Fibroblast of skin of back (primary cell): Measurements from ENCODE around the gene AXDND1.
"Not testable (repeated sequence)": the region's sequence is repeated elsewhere in the genome, so short reads cannot be mapped to it uniquely, and the experiment has no call there.

Experiments
- DNase-seq: peaks from one replicate; pipeline ENCODE4 v3.0.0-alpha.2; 2013

AXDND1 gene

DNA sequence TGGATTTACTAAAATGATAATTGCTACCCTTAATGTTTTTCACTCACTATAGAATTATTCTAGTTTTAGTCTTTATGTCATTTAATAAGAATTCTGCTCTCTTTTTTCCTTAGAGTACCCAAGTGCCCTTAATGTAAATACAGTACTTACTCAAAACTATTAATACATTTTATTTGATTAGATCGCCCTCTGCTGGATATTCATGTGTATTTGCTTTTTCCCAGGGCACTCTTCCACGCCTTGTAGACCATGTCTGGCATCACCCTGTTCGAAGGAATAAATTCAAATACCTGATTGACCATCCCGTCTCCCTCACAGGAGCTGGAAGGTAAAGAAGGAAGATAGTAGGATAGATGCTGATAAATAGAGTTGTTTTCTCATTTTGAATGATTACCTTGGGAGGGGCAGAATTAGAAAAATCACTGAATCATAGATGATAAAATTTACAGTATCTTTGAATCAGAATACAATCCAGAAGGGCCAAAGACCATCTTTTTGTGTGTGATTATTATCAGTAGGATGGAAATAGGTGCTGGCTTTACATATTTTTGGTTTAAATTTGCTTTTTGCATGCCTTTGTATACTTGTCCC is 4.1 kb downstream of the AXDND1 start:
- DNase-seq, result peak; percentile 70

DNA sequence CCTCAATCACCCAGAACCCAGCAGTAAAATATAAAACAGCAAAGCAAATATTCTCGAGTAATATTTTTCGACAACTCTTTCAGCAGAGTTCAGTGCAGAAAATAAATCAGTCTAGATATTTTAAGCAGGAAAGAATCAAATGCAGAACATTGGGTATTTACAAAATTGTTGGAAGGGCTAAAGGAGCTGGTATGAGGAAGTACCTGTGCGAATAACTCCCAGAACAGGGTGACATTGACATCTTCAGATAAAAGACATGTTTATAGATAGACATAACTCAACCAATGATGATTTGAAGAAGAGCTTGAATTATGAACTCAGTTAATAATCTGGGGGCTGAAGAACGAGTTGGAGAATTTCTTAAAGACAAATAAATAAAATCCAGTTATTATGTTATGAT is 6.4 kb downstream of the AXDND1 start:
- no peak for DNase-seq

DNA sequence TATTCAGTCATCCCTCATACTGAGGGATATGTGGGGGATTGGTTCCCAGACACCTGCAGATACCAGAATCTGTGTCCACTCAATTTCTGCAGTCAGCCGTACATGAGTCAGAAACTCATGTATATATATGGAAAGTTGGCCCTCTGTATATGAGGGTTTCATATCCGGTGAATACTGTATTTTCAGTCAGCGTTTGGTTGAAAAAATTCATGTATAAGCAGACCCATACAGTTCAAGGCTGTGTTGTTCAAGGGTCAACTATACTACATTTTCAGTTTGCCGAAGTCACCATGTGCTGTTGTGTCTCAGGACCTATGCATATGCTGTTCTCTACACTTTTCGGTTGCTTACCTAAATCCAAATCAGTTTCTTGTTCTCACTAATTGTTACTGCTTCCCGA is 10.5 kb downstream of the AXDND1 start:
- no peak for DNase-seq

DNA sequence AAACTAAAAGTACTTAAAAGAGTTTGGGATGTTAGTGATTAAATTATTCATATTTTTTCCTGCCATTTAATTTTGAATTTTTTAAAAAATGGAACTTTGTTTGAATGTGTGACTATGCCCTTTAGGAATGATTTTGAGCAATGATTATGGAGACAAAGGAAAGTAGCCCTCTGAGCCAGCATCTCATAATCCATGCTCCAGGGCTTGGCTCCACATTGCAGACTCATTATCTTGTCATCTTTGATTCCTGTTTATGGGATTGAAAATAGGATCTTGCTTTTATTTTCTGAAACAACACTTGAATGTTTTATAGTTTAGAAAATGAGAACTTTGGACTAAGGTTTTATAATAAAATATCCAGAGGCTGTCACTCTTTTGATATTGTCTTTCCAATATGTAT is 14.5 kb downstream of the AXDND1 start:
- DNase-seq, result peak; percentile 11

DNA sequence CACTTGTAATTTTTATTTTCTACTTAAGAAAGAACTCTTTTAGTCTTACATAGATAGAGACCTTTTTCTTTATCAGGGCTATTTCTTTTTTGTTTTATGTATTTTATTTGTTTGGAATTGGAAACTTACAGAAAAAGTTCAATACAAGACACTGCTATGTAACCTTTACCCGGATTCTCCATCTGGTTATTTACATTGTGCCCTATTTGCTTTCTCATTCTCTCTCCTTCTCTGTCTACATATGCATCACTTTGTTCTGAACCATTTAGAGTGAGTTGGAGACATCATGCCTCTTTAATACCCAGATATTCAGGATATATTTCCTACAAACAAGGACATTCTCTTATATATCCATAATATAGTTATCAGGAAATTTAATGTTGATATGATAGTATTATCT is 18.3 kb downstream of the AXDND1 start:
- no peak for DNase-seq

DNA sequence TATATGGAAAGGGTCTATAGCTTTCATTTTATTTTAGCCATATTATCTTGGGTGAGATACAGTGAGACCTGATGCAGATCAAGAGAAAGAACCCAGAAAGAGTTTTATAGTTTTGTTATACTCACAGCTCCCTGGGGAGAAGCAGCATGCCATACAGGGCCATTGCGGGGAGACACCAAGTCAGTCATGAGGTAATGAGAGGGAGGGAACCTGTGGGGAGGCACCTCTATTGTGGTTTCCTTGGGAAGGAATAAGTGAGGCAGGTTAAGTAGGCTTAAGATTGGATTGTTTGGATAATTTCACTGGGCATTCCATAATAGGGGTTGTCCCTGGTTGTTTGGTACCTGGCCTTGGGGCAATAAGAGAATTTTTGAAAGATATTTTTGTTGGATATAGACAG is 19.7 kb downstream of the AXDND1 start:
- DNase-seq, result no peak

DNA sequence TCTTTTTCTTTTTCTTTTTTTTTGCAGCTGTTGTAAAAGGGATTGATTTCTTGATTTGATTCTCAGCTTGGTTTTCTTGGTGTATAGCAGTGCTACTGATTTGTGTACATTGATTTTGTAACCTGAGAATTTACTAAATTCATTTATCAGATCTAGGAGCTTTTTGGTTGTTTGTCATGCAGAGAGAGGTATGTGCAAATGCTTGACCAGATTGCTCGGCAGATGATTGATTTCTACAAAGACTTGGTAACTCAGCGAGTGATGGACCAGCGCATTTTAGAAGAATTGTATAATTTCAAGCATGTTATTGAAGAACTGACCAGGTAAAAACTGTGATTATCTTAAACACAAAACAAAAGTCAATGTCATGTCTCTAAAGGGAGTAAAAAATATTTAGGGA is 27.9 kb downstream of the AXDND1 start:
- no peak for DNase-seq

DNA sequence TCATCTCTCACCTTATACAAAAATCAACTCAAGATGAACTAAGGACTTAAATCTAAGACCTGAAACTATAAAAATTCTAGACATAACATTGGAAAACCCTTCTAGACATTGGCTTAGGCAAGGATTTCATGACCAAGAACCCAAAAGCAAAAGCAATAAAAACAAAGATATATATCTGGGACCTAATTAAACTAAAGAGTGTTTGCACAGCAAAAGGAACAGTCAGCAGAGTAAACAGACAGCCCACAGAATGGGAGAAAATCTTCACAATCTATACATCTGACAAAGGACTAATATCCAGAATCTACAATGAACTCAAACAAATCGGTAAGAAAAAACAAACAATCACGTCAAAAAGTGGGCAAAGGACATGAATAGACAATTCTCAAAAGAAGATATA is 33.6 kb downstream of the AXDND1 start:
- DNase-seq, result not testable (repeated sequence)

DNA sequence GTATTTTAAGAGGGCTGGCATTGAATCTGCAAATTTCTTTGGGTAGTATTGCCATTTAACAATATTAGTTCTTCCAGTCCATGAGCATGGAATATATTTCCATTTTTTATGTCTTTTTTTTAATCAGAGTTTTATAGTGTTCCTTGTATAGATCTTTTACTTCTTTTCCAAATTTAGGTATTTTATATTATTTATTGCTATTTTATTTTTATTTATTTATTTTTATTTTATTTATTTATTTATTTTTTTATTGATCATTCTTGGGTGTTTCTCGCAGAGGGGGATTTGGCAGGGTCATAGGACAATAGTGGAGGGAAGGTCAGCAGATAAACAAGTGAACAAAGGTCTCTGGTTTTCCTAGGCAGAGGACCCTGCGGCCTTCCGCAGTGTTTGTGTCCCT is 52.0 kb downstream of the AXDND1 start:
- not testable (repeated sequence) for DNase-seq

DNA sequence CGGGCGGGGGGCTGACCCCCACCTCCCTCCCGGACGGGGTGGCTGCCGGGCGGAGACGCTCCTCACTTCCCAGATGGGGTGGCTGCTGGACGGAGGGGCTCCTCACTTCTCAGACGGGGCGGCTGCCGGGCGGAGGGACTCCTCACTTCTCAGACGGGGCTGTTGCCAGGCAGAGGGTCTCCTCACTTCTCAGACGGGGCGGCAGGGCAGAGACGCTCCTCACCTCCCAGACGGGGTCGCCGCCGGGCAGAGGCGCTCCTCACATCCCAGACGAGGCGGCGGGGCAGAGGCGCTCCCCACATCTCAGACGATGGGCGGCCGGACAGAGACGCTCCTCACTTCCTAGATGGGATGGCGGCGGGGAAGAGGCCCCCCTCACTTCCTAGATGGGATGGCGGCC is 52.9 kb downstream of the AXDND1 start:
- not testable (repeated sequence) for DNase-seq

DNA sequence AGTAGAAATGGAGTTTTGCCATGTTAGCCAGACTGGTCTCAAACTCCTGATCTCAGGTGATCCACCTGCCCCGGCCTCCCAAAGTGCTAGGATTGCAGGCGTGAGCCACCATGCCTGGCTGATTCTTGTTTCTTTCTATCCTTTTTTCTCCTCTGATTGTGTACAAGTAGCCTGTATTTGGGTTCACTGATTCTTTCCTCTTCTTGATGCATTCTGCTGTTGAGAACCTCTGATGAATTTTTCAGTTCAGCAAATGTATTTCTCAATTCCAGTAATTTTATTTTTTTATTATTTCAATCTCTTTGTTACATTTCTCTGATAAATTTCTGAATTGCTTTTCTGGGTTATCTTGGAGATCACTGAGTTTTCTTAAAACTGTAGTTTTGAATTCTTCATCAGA is 58.8 kb downstream of the AXDND1 start:
- DNase-seq, result no peak

DNA sequence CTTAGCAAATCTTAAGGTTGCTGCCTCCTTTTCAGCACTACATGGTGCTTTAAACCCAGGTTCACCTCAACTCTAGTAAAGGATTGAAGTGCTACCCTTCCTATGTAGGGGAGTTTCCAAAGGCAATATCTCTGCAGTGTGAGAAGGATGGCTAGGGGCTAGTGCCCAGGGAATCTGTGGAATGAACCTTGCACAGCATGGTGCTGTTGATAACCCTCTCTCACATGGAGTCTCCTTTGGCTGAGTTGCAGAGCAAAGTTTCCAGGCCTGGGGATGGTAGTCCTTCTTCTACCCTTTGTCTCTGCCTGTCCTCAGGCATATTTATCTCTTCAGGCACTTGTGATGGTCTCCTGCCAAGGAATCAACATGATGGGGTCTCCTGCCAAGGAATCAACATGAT is 59.4 kb downstream of the AXDND1 start:
- DNase-seq, result no peak

DNA sequence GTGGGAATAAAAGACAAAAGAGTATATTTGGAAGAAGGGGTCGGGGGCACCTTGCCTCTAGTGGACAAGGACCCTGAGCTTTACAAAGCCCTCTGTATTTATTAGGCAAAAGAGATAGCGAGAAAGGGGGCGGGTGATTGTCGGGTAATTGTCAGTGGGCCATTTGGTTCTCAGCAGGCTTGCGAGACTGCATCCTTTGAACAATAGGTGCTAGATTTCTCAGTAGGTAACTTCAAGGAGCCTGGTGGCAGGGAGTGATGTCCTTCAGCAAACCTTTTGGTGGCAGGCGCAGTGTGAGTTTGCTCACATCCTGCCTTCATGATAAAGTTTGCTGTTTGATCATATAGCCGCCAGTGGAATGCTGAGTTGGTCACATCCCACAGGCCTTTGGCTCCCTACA is 71.4 kb downstream of the AXDND1 start:
- no peak for DNase-seq

DNA sequence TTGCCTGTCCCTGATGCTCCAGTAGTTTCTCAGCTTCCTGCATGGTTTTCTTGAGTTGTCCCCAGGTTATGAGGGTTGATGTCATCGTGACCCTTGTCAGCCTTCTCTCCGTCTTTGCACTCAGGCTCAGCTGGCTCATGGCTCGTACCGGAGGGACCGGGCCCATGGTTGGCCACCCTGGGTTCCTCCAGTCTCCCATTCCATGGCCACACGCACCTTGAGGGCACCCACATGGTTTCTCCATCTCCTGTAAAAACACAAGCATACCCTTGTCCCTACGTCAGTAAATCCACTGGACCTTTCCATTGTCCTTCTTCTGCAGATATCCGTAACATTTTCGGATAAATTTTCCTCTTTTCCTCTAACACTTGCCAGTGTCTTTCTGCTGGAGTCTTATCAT is 73.9 kb downstream of the AXDND1 start:
- DNase-seq, result not testable (repeated sequence)

DNA sequence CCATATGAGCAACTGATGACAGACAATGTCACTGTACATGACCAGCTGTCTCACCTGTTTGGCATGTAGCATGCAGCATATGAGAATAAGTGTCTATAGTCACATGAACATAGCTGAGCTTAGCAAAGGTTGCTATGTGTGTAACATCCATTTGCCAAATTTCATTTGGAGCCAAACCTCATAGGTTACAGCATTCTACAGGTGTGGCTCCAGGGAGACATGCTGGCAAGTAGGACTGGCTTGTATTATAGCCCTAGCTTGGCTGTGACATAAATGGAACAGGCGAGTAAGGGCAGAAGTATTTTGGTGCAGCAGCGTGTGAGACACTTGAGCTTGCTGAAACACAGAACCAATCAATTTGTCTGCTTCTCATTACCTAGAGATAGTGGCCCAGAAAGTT is 74.5 kb downstream of the AXDND1 start:
- not testable (repeated sequence) for DNase-seq

DNA sequence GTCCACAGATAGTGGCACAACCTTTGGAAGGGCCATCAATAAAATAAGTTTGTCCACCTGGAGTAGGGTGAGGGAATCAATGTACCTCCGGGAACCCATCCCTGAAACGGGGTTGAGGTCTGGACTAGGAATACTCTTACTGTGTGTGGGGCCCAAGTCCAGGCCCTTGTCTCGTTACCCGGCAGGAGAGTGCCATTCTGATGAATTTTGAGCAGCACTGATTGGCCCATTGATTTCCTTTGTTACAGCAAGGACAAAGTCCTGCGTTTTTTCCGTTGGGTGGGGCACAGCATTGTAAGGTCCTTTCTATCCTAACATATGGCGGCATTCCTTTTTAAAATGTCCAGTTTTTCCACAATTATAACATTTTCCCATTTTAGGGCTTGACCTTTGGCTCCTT is 75.2 kb downstream of the AXDND1 start:
- DNase-seq, result no peak

DNA sequence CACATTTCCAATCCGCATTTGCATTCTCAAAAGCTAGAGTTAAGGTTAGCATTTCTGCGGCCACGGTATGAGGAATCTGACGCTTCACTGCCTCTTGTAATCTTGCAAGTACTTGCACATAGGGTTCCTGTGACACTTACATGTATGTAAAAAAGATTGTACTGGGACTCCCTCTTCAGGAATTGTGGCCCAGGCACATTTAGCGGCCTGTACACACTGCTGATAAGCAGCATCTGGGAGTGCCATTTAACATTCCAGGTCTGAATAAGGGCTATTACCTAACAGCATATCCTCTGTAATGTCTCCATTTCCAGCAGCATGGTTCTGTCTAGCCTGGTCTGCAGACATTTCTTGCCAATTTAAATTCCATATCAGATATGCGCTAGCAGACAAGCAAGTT is 75.7 kb downstream of the AXDND1 start:
- DNase-seq, result no peak

DNA sequence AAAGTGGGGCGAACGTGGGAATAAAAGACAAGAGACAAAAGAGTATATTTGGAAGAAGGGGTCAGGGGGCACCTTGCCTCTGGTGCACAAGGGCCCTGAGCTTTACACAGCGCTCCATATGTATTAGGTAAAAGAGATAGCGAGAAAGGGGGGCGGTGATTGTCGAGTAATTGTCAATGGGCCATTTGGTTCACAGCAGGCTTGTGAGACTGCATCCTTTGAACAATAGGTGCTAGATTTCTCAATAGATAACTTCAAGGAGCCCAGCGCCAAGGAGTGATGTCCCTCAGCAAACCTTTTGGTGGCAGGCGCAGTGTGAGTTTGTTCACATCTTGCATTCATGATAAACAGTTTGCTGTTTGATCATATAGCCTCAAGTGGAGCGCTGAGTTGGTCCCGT is 77.1 kb downstream of the AXDND1 start:
- not testable (repeated sequence) for DNase-seq

DNA sequence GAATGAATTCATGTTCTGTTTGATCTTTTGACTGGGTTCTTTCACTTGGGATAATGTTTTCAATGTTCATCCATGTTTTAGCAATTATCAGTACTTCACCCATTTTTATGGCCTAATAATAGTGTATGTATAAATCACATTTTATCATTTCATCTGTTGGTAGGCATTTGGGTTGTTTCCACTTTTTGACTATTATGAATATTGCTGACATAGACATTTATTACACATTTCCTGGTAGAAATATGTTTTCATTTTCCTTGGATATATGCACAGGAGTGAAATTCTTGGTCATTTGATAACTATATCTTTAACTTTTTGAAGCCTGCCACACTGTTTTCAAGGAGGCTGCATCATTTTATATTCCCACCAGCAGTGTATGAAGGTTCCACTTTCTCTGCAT is 79.8 kb downstream of the AXDND1 start:
- DNase-seq, result no peak

DNA sequence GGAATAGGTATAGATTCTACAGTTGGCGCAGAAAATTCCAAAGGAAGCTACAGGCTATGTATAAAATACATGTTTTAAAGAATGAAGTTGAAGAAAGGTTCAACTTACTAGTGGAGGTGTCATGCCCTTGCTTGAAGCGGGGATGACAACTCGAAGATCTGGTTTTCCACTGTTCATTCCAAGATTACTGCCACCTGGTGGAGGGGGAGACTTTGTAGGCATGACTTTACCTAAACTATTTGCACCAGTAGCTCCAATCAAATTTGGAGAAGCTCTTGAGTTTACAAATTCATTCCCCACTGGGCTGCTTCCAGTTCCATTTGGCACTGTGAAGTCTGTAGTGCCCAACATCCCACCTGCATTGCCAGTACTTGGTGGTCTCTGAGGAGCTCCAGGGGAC is 81.7 kb downstream of the AXDND1 start:
- peak; percentile 4 for DNase-seq

DNA sequence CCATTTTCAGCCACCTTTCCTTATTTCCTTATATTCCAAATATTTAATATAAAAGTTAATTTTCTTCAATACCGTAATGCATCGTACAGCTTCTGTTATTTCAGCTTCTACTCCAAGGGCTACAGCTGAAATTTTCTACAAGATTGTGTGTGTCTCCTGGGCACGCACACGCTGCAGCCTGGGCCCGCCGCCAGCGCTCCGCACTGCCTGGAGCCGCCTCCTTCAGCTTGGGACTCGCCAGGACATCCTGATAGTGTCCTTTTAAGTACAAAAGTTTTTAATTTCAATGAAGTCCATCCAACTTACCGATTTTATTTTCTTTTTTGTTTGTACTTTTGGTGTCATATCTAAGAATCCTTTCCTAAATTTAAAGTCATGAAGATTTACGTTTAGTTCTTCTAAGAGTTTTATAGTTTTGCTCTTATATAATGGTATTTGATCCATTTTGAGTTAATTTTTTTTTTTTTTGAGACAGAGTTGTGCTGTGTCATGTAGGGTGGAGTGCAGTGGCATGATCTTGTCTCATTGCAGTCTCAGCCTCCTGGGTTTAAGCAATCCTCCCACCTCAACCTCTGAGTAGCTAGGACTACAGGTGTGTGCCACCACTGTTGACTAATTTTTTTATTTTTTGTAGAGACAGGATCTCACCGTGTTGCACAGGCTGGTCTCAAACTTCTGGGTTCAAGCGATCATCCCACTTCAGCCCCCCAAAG is 82.8 kb downstream of the AXDND1 start:
- DNase-seq, result no peak

DNA sequence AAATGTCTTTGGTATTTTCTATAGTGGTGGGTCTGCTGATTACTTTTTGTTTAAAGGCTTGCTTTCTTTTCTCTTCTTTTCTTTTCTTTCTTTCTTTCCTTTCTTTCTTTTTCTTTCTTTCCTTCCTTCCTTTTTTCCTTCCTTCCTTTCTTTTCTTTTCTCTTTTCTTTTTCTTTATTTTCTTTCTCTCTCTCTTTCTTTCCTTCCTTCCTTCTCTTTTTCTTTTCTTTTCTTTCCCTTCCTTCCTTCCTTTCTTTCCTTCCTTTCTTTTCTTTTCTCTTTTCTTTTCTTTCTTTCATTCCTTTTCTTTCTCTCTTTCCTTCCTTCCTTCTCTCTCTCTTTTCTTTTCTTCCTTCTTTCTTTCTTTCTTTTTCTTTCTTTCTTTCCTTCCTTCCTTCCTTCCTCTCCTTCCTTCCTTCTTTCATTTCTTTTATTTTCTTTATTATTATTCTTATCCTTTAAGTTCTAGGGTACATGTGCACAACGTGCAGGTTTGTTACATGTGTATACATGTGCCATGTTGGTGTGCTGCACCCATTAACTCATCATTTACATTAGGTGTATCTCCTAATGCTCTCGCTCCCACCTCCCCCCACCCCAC is 93.9 kb downstream of the AXDND1 start:
- not testable (repeated sequence) for DNase-seq

DNA sequence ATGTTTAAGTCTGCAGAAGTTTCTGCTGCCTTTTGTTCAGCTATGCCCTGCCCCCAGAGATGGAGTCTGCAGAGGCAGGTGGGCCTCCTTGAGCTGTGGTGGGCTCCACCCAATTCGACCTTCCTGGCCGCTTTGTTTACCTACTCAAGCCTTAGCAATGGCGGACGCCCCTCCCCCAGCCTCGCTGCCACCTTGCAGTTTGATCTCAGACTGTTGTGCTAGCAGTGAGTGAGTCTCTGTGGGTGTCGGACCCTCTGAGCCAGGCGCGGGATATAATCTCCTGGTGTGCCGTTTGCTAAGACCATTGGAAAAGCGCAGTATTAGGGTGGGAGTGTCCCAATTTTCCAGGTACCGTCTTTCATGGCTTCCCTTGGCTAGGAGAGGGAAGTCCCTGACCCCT is 99.9 kb downstream of the AXDND1 start:
- not testable (repeated sequence) for DNase-seq

DNA sequence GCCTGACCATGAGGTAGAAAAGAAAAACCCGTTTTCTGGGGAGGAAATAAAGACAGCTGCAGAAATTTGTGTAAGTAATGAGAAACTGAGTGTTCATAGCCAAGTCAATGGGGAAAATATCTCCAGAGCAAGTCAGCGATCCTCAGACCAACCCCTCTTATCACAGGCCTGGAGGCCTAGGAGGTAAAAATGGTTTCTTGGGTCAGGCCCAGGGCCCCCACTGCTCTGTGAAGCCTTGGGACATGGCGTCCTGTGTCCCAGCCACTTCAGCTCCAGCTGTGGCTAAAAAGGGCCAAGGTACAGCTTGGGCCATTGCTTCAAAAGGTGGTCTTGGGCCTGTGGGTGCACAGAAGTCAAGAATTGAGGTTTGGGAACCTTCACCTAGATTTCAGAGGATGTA is 108.9 kb downstream of the AXDND1 start:
- no peak for DNase-seq
